Right lung (tissue), 5 donors: Measurements from ENCODE around the gene GLP2R. TPM values are rescaled to one million over a fixed set of nuclear protein-coding genes. Genes with fewer than 3 reads are reported as not detected.

Experiments used
- DNase-seq, 2 donors: peaks; one replicate each; pipeline ENCODE4 v3.0.0-alpha.2; 2013
- polyA plus RNA-seq, 5 donors: library from polyadenylated mRNA; unstranded; fragments of 120-200 nt; gene quantifications; one replicate each; pipeline versions ENCODE4 v1.2.1 to v1.2.3, GENCODE V29; 2013; ENCODE audit warnings: inconsistent platforms in 1 of 5, low replicate concordance in 1 of 5; ENCODE audit not compliant: insufficient read length in 5 of 5, insufficient read depth in 1 of 5

The GLP2R gene
- polyA plus RNA-seq, 5 donors: 1.4 to 2.8 (median 2.4) TPM

DNA sequence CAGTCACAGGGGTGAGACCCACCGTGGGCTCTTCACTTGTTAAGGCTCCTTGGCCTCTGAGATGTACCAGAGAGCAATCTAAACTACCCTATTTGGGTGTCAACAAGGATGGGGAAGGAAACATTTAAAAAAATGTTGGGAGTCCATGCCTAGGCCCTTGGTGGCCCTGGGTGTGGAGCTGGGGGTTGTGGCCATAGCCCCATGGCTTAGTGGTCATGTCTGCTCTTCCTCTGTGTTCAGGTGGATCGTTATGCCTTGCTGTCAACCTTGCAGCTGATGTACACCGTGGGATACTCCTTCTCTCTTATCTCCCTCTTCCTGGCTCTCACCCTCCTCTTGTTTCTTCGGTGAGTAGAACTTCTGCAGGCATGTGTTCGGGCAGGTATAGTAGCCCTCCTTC lies 28.5 kb downstream of the GLP2R start:
- no peak for DNase-seq

GRCh38 chr17:9855036-9855435 lies 29.3 kb downstream of the GLP2R start:
- DNase-seq: no peak

DNA sequence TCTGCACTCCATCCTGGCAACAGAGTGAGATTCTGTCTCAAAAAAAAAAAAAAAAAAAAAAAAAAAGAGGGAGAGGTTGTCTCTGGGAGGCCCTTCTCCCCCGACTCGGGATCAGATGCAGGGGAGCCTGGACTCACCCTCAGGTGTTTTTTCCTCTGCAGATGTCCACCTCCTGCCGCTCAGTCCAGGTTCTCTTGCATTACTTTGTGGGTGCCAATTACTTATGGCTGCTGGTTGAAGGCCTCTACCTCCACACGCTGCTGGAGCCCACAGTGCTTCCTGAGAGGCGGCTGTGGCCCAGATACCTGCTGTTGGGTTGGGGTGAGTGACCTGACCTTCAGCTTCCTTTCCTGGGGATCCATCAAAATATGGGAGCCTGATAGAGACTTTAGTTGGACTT lies 34.1 kb downstream of the GLP2R start:
- DNase-seq: no peak

DNA sequence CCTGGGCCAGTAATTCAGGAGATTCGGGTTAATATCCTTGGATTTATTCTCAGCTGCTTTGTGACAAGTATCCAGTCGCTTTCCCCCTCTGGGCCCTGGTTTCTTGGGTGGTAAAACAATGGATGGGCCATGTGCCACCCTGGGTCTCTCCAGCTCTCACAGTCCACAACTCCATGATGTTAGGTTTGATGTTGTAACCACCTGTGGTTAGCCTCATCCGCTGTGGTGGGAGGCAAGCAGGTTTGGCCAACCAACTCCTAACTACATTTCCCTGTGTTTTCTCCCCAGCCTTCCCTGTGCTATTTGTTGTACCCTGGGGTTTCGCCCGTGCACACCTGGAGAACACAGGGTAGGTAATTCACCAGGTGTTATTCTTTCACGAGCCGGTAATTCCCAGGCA lies 35.1 kb downstream of the GLP2R start:
- no peak for DNase-seq

DNA sequence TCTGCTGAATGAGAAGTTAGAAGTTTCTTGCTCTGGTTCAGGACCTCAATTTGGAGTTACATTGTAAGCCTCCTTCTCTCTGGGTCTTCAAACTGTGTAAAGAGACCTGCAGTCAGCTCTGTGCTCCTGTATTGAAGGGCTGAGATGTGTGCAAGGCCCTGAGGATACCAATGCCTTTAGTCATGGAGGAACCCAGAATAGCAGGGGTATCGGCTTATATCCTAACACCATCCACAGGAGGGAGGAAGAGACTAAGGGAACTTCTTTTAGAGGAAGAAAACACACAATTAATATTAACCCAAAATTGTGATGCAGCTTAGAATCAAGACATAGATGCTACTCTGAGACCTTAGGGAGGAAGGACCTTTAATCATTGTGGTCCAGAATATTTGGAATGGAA lies 36.5 kb downstream of the GLP2R start:
- DNase-seq: no peak

GRCh38 chr17:9862949-9863348 lies 37.2 kb downstream of the GLP2R start:
- no peak for DNase-seq

- no peak for DNase-seq
These were observed 39.9 kb downstream of the GLP2R start for GRCh38 chr17:9865586-9865985.

DNA sequence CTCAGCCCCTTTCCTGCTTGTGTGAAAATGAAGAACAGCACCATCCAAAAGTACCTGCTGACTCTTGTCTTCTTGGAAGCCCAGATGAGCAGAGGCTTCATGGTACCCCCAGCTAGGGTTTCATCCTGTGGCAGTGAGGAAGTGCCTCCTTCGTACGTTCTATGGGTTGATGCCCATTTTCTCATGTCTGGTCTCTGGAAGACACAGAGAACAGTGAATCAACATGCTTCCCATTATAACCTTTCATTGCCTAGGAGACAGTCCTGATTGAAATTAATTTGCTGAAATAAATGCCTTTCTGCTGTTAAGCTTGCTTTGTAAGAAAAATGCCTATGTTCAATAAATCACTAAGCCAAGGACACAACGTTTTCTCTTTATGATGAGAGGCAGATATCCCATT lies 42.8 kb downstream of the GLP2R start:
- no peak for DNase-seq

- no peak for DNase-seq
These were observed 47.1 kb downstream of the GLP2R start for GRCh38 chr17:9872852-9873251.

DNA sequence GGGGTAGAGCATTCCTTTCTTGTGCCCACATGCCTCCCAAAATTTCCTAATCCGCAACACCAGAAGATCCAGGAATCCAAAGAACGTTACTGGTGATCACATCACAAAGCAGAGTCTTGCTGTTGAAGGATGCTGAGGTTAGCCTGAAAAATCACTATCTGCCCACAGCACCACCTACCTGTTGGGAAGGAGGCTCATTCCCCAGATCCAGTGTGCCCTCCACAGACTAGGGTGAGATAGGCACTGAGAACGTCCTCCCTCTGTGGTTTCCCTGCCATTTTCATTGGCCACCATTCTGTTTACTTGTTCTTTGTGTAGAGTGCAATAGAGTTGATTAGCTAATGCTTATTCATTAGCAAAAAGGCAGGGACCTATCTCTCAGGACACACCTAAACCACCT lies 49.0 kb downstream of the GLP2R start:
- no peak for DNase-seq

GRCh38 chr17:9875441-9875840 lies 49.7 kb downstream of the GLP2R start:
- DNase-seq: no peak

- DNase-seq: no peak
These were observed 52.6 kb downstream of the GLP2R start for GRCh38 chr17:9878356-9878755.

DNA sequence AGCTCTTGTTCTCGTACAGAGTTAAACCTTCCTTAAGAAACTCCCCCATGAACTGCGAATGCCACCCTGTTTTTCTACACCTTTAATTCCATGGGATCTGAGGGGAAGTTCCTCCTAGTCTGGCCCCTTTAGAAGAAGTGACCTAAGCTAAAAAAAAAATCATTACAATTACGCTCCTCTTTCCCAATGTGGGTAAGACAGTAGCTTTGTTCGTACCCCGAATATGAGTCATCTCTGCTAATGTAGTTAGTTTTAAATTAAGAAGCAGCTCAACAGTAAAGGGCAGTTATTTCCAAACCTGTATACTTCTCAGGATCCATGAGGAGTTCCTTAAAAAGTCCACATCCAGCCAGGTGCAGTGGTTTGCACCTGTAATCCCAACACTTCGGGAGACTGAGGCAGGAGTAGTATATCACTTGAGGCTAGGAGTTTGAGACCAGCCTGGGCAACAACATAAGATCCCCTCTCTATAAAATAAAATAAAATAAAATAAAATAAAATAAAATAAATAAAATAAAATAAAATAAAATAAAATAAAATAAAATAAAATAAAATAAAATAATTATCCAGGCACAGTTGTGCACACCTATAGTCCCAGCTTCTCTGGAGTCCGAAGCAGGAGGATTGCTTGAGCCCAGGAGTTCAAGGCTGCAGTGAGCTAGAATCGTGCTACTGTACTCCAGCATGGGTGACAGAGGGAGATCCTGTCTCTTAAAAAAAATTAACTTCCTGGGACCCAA lies 53.2 kb downstream of the GLP2R start:
- DNase-seq: no peak

DNA sequence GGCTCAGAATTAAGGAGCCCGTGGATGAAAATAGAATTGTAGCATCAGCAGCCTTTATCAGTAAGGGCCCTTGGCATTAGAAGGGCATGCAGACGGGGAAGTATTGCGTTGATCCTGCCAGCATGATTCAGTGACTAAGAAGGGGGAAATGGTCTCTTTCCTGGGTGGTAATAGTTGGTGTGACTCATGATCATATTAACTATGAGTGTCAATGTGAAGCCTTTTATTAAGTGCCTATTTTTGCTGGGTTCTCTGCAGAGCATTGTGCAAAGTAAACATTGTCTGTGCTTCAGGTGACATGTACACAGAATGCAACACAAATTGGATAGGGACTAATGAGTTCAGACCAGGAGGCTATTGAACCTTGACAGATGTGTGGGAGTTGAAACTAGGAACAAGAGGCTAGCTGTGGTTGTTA lies 54.9 kb downstream of the GLP2R start:
- DNase-seq: no peak

DNA sequence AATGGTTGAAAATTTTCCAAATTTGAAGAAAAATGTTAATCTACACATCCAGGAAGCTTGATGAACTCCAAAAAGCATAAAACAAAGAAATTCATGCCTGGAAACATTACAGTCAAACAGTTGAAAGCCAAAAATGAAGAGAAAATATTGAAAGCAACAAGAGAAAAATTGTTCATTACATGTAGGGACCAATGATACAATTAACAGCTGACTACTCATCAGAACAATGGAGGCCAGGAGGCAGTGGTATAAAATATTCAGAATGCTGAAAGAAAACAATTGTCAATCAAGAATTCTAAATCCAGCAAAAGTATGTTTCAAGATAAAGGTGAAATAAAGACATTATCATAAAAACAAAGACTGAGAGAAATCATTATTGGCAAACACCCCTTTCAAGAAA lies 57.7 kb downstream of the GLP2R start:
- no peak for DNase-seq

DNA sequence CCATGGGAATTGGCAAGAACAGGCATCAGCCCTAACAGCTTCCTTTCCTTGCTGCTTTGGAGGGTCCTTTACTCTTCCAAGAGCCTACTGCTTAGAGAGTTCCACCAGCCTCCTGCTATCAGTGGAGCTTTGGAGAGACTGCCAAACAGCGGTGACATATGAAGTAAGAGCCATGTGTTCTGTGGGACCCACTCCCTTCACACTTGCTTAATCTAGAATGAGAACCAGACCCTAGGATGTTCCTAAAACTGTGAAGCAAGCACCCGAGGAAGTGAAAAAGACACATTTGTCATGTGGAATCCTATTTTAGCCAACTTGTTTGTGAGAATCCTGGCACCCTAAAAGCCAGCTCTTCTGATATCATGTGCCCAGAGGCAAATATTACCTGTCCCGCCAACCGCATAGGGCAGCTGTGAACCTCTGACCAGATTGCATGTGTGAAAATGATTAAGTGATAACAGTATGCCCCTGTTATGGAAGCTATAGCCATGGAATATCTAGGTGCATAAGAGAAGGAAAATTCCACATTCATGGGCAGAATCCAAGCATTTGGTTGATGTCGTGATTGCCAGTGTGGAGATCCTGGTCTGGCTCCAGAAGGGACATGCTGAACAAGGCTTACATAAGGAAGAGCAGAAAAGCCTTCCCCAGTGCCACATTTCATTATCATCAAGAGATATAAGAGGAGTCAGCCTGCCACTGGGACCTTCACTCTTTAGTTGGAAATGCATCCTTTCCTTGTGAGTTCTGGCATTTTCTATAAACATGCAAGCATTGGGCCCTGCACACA lies 60.6 kb downstream of the GLP2R start:
- DNase-seq: no peak

DNA sequence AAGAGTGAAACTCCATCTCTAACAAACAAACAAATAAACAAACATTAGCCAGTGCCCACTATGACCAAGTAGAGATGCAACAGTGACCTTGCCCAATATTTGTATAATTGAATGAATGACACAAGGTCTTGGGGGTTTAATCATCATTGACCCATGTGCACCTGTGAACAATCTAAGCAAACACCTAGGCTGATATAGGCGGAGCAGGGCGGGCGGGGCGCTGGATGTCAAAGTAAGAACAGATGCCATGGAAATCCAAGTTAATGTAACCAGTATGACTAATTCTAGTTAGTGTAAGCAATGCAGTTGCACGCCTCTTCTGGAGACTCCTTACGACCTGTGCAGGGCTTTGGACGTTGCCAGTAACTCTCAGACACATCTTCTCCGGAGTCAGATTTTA lies 61.8 kb downstream of the GLP2R start:
- DNase-seq: no peak

DNA sequence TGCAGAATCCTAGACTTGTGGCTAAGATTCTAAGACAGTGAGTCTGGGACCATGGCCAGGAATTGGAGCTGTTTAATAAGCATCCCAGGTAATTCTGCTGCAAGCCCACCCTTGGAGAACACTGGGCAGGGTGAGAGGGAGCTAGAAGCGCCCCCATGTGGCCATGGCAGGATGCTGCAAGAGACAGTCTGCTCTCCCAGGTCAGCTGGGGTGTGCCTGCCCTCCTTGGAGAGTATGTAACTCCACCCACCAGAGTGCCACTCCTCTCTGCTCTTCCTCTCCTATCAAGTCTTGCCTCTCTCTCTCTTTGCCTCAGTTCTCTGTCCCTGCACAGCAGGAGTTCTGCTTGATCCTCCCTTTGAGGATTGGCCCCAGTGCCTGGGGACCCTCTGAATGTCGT lies 64.4 kb downstream of the GLP2R start:
- DNase-seq: no peak

- no peak for DNase-seq
These were observed 67.8 kb downstream of the GLP2R start for GRCh38 chr17:9893411-9894012.

GRCh38 chr17:9894231-9894630 lies 68.5 kb downstream of the GLP2R start:
- DNase-seq: no peak

DNA sequence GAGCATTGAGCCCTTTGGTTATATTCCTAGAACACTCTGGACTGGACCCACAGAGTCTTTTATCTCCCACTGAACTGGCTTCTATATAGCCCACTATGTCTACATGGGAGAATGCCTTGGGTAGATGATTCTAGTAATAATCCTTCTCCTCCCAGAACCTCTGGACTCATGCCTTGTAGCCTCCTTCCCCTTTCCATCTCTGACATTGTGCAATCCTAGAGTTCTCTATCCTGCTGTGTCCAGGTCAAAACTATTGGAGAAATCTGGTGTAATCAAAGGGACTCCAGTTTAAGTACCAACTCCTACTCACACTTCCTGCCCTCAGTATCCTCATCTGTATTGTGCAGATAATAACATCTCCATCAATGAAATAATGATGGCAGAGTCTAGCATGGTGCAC lies 70.2 kb downstream of the GLP2R start:
- no peak for DNase-seq

DNA sequence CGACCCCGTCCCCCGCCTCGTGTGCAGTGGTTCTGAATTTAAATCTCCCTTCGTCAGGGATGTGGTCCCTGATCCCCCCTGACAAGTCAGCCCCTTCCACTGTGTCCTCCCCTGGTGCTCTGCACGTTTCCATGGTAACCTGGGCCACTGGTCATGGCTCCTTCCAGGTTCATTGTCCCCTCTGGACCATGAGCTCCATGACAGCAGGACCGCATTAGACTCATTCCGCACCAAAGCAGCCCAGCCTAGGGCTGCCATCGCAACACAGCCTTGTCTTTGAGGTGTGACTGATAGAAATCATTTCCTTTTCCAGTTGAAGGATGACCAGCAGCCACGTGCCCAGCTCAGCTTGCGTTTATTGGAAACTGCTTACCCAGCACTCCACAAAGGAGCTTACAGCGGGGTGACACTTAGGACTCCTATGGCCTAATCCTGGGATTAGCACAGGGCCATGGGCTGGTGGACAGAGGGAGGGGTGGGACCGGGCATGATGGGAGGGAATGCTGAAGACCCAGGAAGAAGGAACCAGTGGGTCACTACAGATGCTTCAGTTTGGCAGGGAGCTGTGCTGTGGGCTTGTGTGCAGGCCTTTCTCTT lies 71.7 kb downstream of the GLP2R start:
- no peak for DNase-seq

DNA sequence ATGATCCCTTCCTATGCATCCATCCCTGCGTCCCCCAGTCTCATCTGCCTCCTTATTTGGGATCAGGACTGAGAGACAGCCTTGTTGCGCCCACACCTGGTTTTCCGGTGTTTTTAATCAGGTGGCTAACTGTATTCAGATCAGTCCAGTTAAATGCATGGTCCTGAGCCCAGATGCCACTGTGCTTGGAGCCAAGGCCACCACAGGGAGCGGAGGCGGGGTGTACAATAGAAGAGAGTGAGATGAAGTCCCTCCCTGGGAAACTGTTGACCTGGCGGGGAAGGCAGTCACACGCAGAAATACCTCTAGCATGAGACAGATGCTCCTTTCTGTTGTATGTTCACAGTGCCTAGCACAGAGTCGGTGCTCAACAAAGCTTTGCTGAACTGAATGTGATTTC lies 73.1 kb downstream of the GLP2R start:
- DNase-seq: no peak
